Kidney tubule cell (primary cell): Measurements from ENCODE around the gene ZFR.
"Not testable (repeated sequence)": the region's sequence is repeated elsewhere in the genome, so short reads cannot be mapped to it uniquely, and the experiment has no call there.

Experiments used
- DNase-seq: peaks from one replicate; pipeline ENCODE4 v3.0.0-alpha.2; 2018; ENCODE audit warnings: low spot score

ZFR gene

GRCh38 chr5:32357658-32358057, 86.9 kb downstream of the ZFR start:
- no peak for DNase-seq

DNA sequence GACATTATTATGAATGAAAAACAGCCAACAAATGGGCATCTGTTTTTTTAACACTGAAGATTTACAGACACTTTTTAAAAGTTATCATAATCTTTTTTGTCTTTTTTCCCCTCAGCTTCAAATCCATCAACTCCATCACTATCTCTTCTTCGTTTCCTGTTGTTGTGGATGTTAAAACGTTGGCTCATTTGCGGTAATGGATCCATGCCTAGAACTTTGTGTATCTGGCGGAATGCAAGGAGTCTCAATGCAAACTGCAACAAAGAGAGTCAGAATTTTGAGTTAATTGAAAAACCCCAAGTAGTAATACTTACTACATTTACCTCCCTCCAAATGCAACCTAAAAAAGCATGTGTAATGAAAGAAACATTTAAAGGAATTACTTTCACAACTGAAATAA, 88.9 kb downstream of the ZFR start:
- no peak for DNase-seq

GRCh38 chr5:32353420-32353819, 91.1 kb downstream of the ZFR start:
- no peak for DNase-seq

DNA sequence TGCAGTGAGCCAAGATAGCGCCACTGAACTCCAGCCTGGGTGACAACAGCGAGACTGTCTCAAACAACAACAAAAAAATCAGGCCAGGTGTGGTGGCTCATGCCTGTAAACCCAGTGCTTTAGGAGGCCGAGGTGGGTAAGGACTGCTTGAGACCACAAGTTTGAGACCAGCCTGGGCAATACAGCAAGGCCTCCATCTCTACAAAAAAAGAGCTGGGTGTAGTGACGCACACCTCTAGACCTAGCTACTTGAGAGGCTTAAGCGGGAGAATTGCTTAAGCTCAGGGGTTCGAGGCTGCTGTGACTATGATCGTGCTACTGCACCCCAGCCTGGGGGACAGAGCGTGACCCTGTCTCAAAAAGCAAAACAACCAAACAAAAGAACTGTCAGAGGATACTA, 91.9 kb downstream of the ZFR start:
- no peak for DNase-seq

GRCh38 chr5:32346869-32347268, 97.7 kb downstream of the ZFR start:
- no peak for DNase-seq

GRCh38 chr5:32343058-32343672, 101.4 kb downstream of the ZFR start:
- DNase-seq, result no peak

- DNase-seq, result no peak
Observed at GRCh38 chr5:32342656-32343055, 101.9 kb downstream of the ZFR start.

DNA sequence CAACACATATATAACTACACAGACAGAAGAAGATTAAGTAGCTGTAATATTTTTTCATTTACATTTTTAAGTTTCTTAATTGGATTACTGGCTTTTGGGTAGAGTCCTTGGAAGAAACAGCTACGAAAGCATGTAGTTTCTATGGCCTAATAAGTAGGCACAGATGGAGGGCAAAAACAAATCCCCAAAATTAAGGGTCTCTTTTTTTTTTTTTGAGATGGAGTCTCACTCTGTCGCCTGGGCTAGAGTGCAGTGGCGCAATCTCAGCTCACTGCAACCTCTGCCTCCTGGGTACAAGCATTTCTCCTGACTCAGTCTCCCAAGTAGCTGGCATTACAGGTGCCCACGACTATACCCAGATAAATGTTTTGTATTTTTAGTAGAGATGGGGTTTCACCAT, 104.7 kb downstream of the ZFR start:
- DNase-seq, result no peak

DNA sequence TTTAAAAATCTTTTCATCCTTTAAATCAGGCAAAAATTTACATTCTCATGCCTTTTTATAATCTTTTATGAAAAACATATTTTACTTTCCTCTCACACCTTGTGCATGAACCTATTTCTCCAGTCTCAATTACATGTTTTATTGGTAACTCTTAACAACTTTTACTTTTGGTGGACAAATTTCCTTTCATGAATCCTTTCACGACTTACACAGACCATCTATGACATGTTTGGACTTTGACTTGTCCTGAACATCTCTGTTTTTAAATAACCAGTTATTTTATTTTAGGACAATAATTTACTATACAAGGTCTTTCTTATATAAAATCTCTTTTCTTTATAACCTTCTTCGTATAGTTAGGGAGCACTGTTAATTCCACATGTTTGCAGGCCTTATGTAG, 105.3 kb downstream of the ZFR start:
- DNase-seq, result peak; percentile 22

DNA sequence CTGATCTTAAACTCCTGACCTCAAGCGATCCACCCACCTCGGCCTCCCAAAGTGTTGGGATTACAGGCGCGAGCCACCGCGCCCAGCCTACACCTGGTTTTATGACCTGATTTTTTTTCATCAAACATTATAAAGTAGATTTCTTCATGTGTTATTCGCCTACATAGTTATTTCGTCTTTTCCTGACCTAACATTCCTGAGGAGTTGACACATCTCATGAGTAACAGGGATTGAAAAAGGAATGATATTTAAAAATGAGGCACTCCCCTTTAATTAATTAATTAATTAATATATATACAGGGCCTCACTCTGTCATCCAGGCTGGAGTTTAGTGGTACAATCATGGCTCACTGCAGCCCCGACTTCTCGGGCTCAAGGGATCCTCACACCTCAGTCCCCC, 111.6 kb downstream of the ZFR start:
- DNase-seq, result no peak

DNA sequence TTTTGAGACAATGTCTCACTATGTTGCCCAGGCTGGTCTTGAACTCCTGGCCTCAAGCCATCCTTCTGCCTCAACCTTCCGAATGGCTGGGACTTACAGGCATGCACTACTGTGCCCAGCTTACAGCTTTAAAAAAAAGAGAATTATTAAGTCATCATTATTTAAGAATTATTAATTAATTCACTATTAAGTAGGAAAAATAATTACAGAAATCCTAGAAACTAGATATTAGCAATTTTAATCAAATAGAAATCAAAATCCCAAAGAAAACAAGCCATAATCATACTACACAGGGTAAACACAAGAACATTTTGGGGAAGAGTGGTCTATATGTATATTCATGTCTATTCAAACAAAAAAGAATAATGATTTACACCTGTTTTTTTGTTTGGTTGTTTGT, 112.2 kb downstream of the ZFR start:
- DNase-seq, result no peak

GRCh38 chr5:32331935-32332274, 112.6 kb downstream of the ZFR start:
- no peak for DNase-seq

DNA sequence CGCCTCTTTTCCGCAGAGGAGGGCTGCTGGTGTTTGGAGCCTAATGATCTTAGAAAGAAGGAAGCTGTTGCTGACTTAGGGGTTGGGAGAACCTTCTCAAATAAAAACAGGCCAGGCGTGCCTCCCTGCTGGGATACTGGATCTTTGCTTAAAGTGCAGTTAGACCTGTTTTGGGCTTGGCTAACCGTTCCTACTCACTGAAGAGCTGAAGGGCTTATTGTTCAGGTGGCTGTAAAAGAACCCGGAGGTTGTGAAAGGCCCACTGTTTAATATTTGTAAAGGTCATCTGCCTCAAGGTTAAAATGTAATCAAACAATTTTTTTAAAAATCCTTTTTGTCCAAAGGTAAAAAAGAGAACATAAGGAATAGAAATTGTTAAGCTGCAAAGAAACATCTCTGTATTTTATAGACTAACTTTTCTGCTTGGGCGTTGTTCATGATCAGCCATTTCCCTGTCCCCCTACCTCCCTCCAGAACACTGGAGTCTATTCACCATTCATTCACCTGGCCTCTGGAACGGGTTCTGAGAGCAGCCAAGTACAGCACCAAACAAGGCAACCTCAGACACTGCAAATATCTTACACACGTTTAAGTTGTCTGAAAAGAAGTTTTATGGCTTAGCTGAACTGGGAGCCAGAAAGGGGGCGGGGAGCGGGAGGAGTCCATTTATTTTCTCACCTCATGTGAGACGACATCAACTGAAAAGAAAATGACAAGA, 113.2 kb downstream of the ZFR start:
- no peak for DNase-seq

GRCh38 chr5:32330126-32330971, 114.2 kb downstream of the ZFR start:
- no peak for DNase-seq

- peak; percentile 76 for DNase-seq
Observed at GRCh38 chr5:32329395-32329834, 115.1 kb downstream of the ZFR start.

- DNase-seq, result peak; percentile 75
Observed at GRCh38 chr5:32326216-32326772, 118.2 kb downstream of the ZFR start.

- DNase-seq, result no peak
Observed at GRCh38 chr5:32325616-32326015, 118.9 kb downstream of the ZFR start.

GRCh38 chr5:32325062-32325461, 119.5 kb downstream of the ZFR start:
- DNase-seq, result peak; percentile 84

DNA sequence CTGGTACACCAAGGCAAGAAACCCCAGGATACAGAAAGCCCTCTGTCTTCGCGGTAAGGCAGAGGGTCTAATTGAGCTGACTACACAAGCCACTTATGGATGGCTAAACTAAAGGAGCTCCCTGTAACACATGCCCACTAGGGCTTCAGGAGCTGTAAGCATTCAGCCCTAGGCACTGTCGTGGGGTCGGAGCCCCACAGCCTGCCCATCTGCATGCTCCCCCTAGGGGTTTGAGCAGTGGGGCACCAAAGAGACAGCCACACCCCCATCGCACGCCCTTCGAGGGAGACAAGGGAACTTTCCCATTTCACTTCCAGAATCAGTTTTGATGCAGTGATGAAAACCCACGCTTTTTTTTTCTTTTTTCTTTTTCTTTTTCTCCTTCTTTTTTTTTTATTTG, 120.8 kb downstream of the ZFR start:
- no peak for DNase-seq

DNA sequence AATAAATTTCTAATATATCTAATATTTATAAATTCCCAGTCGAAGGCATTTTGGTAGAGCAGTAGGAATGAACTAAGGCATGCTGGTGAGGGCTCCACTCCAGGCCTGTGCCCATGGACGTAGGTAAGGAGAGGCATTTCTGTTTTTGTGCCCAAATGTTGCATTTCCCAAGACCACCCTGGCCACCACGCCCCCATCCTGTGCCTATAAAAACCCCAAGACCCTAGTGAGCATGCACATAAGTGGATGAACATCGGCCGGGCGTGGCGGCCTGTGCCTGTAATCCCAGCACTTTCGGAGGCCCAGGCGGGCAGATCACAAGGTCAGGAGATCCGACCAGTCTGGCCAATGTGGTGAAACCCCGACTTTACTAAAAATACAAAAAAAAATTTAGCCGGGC, 121.7 kb downstream of the ZFR start:
- no peak for DNase-seq

GRCh38 chr5:32321787-32322186, 122.8 kb downstream of the ZFR start:
- not testable (repeated sequence) for DNase-seq

GRCh38 chr5:32320576-32320975, 124.0 kb downstream of the ZFR start:
- no peak for DNase-seq
